Measurements from ENCODE around the gene TNIP1.

DNA sequence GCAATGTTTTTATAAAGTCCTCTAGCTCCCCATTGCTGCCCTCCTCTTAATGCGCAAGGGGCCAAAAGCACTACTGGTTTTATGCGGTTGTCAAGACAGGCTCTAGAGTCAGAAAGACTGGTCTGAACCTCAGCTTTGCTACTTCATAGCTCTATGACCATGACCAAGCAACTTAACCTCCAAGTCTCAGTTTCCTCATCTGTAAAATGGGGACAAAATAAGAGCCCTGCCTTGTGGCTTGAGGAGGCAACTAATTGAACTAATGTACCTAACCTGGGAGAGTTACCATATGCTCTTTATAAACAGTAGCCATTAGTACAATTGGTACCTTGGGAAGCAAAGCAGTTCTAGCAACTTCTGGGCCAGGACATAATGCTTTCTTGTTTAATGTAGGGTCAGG is 40.3 kb upstream of the TNIP1 start:
- TF ChIP-seq, protein P1, sequence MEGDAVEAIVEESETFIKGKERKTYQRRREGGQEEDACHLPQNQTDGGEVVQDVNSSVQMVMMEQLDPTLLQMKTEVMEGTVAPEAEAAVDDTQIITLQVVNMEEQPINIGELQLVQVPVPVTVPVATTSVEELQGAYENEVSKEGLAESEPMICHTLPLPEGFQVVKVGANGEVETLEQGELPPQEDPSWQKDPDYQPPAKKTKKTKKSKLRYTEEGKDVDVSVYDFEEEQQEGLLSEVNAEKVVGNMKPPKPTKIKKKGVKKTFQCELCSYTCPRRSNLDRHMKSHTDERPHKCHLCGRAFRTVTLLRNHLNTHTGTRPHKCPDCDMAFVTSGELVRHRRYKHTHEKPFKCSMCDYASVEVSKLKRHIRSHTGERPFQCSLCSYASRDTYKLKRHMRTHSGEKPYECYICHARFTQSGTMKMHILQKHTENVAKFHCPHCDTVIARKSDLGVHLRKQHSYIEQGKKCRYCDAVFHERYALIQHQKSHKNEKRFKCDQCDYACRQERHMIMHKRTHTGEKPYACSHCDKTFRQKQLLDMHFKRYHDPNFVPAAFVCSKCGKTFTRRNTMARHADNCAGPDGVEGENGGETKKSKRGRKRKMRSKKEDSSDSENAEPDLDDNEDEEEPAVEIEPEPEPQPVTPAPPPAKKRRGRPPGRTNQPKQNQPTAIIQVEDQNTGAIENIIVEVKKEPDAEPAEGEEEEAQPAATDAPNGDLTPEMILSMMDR (IDR thresholded peaks at IDR 0.05), result no peak
- no peak for TF ChIP-seq POLR2A (IDR thresholded peaks at IDR 0.05)

Measured in adrenal gland (tissue), 5 donors.